SK-N-MC (cell line): ENCODE results near the gene ZNF430.

Experiments used
- EZH2 ChIP-seq: fragments of 200-600 bp; sonication (generic); IDR thresholded peaks from one replicate; pipeline ENCODE4 v1.6.1; 2017; ENCODE audit warnings: antibody characterized with exemption
- POLR2AphosphoS5 ChIP-seq: IDR thresholded peaks from 2 replicates; pipeline ENCODE4 v1.6.1; 2012; ENCODE audit warnings: mild to moderate bottlenecking, low read depth, low read length, borderline replicate concordance

DNA sequence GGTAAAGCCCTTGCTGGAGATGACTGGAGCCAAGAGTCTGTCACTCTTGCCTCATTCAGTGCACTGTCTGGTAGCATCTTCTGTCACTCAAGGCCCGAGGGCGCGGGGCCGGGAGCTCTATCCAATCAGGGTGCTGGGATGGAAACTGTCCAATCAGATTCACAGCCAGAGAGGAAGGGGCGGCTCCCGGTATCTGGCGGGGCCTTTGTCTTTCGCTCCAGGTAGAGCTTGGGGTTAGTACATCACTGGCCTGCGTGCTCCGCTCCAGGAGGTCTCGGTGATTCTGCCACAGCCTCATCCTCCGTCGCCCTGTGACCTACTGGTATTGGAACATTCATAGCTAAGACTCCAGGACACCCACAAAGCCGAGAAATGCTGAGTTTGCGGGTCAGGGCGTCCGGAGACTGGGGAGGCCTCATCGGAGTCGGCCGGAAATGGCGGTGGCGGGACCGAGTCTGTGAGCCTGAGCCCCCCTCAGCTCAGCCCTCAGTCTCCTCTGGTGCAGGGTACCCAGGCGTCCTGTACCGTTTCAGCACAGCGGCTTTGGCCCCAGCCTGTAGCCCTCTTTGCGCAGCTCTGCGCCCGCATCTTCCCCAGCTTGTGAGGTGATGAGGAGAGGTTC lies 20.6 kb upstream of the ZNF430 start:
- TF ChIP-seq EZH2 = no peak
- no peak for TF ChIP-seq POLR2AphosphoS5
